Mesendoderm (in vitro differentiated cells): Measurements from ENCODE around the gene ATP5ME.

Experiments
- DNase-seq: peaks from one replicate; pipeline ENCODE4 v3.0.0; 2013
- H2AK5ac ChIP-seq: 2 replicates; pipeline ENCODE4 v1.6.1; 2013; ENCODE audit warnings: low read length, inconsistent platforms
- H2BK120ac ChIP-seq: 2 replicates; pipeline ENCODE4 v1.6.1; 2013; ENCODE audit warnings: low read depth, mild to moderate bottlenecking, low read length, moderate library complexity, mixed read lengths
- H2BK15ac ChIP-seq: replicated peaks from 2 replicates; pipeline ENCODE4 v1.6.1; 2013; ENCODE audit warnings: low read depth, mild to moderate bottlenecking, moderate library complexity
- H2BK5ac ChIP-seq: 2 replicates; pipeline ENCODE4 v1.6.1; 2013; ENCODE audit warnings: low read length, inconsistent platforms
- H3K18ac ChIP-seq: 2 replicates; pipeline ENCODE4 v1.6.1; 2013; ENCODE audit warnings: mild to moderate bottlenecking, low read length, mixed read lengths
- H3K23ac ChIP-seq: one replicate; pipeline ENCODE4 v1.6.1; 2013; ENCODE audit warnings: low read length
- H3K27ac ChIP-seq: 2 replicates; pipeline ENCODE4 v1.5.1; 2013; ENCODE audit warnings: low read depth, mild to moderate bottlenecking, inconsistent platforms, low read length, moderate library complexity
- H3K27me3 ChIP-seq: 2 replicates; pipeline ENCODE4 v1.6.1; 2013; ENCODE audit warnings: low read length, control low read depth, mild to moderate bottlenecking, inconsistent platforms; ENCODE audit not compliant: insufficient read depth, poor library complexity
- H3K36me3 ChIP-seq: 2 replicates; pipeline ENCODE4 v1.6.1; 2013; ENCODE audit warnings: low read length, inconsistent platforms; ENCODE audit not compliant: control insufficient read depth, insufficient read depth
- H3K4ac ChIP-seq: one replicate; pipeline ENCODE4 v1.6.1; 2013; ENCODE audit warnings: low read depth, mild to moderate bottlenecking, low read length, moderate library complexity
- H3K4me1 ChIP-seq: 2 replicates; pipeline ENCODE4 v1.6.1; 2013; ENCODE audit warnings: low read depth, low read length, inconsistent platforms; ENCODE audit not compliant: control insufficient read depth
- H3K4me2 ChIP-seq: 2 replicates; pipeline ENCODE4 v1.6.1; 2013; ENCODE audit warnings: low read length
- H3K4me3 ChIP-seq: 2 replicates; pipeline ENCODE4 v1.5.1; 2013; ENCODE audit warnings: mild to moderate bottlenecking, low read length
- H3K56ac ChIP-seq: one replicate; pipeline ENCODE4 v1.6.1; 2013; ENCODE audit warnings: low read length
- H3K79me1 ChIP-seq: 2 replicates; pipeline ENCODE4 v1.6.1; 2013; ENCODE audit warnings: low read length, inconsistent platforms
- H3K79me2 ChIP-seq: 2 replicates; pipeline ENCODE4 v1.6.1; 2013; ENCODE audit warnings: mild to moderate bottlenecking, low read length; ENCODE audit not compliant: control insufficient read depth, insufficient read depth
- H3K9ac ChIP-seq: 2 replicates; pipeline ENCODE4 v1.6.1; 2013; ENCODE audit warnings: low read length, inconsistent platforms
- H4K5ac ChIP-seq: one replicate; pipeline ENCODE4 v1.6.1; 2013; ENCODE audit warnings: low read length
- H4K8ac ChIP-seq: one replicate; pipeline ENCODE4 v1.6.1; 2013; ENCODE audit warnings: low read depth, mild to moderate bottlenecking, control low read depth, low read length, moderate library complexity
- WGBS: extraction: QIAGEN DNeasy Blood & Tissue Kit; methylation state at CpG from one replicate; pipeline ENCODE4 v1.1.7; 2013; ENCODE audit warnings: low lambda C conversion rate, missing lambda C conversion rate; ENCODE audit not compliant: insufficient coverage; ENCODE audit errors: extremely low coverage; 5-methylcytosine and 5-hydroxymethylcytosine counted together

Gene ATP5ME

GRCh38 chr4:664713-665231, 9.3 kb downstream of the ATP5ME start:
- Histone ChIP-seq H4K8ac (no peak overlapping the region), H4K5ac (no peak overlapping the region), H3K27me3 (no peaks in the 10 kb centered on the region), H2BK15ac (no peak overlapping the region), H3K4ac (no peak overlapping the region), H3K79me1 (no peaks in the 10 kb centered on the region), H3K23ac (no peak overlapping the region), H3K27ac (no peak overlapping the region), H3K9ac (no peak overlapping the region), H3K18ac (no peak overlapping the region), H2BK5ac (no peak overlapping the region), H2AK5ac (no peak overlapping the region), H3K4me1 (no peaks in the 10 kb centered on the region), H3K36me3 (no peaks in the 10 kb centered on the region), H3K56ac (no peak overlapping the region), H3K79me2 (no peaks in the 10 kb centered on the region), H2BK120ac (no peak overlapping the region), H3K4me3 (no peak overlapping the region), H3K4me2 (no peak overlapping the region)
- no CpG with 5 or more reads among the region's 24 CpGs for WGBS
- DNase-seq: no peak

DNA sequence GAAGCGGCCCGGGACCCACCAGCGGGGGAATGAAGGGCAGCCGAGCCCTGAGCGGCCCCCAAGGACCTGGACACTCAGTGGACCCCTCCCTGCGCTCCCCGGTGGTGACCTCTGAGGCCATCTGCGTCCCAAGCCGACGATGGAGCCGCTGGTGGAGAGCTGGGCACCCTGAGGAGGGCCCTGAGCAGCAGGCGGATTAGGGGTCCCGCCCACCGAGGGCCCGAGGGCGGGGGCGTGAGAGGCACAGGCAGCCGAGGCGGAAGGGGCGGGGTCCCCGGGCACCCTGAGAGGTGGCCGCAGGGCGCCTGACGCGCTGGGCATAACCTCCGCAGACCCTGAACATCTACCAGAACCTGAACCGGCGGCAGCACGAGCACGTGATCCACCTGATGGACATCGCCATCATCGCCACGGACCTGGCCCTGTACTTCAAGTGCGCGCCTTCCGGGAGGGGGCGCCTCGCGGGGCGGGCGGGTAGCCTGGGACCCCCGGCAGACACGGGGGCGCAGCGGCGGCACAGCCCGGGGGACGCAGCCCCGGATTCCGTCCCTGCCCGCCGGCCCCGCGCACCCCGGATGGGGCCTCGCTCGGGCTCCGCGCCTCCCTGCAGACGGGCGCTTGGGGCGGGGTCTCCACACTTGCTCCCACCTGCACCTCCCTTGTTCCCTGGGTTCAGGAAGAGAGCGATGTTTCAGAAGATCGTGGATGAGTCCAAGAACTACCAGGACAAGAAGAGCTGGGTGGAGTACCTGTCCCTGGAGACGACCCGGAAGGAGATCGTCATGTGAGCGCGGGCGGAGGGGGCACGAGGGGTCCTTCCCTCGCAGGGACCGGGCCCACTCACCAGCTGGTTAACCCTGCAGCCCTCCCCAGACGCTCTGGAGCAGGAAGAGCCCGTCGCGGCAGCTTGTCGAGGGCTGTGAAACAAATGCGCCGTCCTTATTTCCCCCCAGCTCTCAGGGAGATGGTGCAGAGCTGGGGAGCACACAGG, 10.3 kb downstream of the ATP5ME start:
- H3K4me3 ChIP-seq: peak overlapping the region; percentile 73
- no peak overlapping the region for H2BK15ac ChIP-seq
- H2AK5ac ChIP-seq: no peak overlapping the region
- peak overlapping the region; percentile 78 for H3K9ac ChIP-seq
- H3K27ac ChIP-seq: no peak overlapping the region
- H3K56ac ChIP-seq: peak overlapping the region; percentile 84
- peak overlapping the region; percentile 54 for H3K4me2 ChIP-seq
- no peaks in the 10 kb centered on the region for H3K79me1 ChIP-seq
- H3K18ac ChIP-seq: no peak overlapping the region
- WGBS: no CpG with 5 or more reads among the region's 80 CpGs
- H3K23ac ChIP-seq: no peak overlapping the region
- H2BK5ac ChIP-seq: no peak overlapping the region
- H2BK120ac ChIP-seq: no peak overlapping the region
- H4K8ac ChIP-seq: no peak overlapping the region
- H3K79me2 ChIP-seq: no peaks in the 10 kb centered on the region
- no peak overlapping the region for H4K5ac ChIP-seq
- no peaks in the 10 kb centered on the region for H3K36me3 ChIP-seq
- peak; percentile 38 for DNase-seq
- no peak overlapping the region for H3K4ac ChIP-seq
- no peaks in the 10 kb centered on the region for H3K4me1 ChIP-seq
- no peaks in the 10 kb centered on the region for H3K27me3 ChIP-seq

GRCh38 chr4:663046-663437, 11.0 kb downstream of the ATP5ME start:
- Histone ChIP-seq H3K23ac (no peak overlapping the region), H3K9ac (peak overlapping the region; percentile 78), H2BK5ac (no peak overlapping the region), H3K27ac (no peak overlapping the region), H4K5ac (no peak overlapping the region), H3K18ac (no peak overlapping the region), H2BK15ac (no peak overlapping the region), H3K27me3 (no peaks in the 10 kb centered on the region), H3K4me3 (no peak overlapping the region), H3K4me1 (no peaks in the 10 kb centered on the region), H4K8ac (no peak overlapping the region), H2AK5ac (no peak overlapping the region), H3K79me2 (no peaks in the 10 kb centered on the region), H3K4me2 (peak overlapping the region; percentile 54), H3K79me1 (no peaks in the 10 kb centered on the region), H2BK120ac (no peak overlapping the region), H3K36me3 (no peaks in the 10 kb centered on the region), H3K56ac (peak overlapping the region; percentile 84), H3K4ac (no peak overlapping the region)
- DNase-seq: no peak
- no CpG with 5 or more reads among the region's 20 CpGs for WGBS

DNA sequence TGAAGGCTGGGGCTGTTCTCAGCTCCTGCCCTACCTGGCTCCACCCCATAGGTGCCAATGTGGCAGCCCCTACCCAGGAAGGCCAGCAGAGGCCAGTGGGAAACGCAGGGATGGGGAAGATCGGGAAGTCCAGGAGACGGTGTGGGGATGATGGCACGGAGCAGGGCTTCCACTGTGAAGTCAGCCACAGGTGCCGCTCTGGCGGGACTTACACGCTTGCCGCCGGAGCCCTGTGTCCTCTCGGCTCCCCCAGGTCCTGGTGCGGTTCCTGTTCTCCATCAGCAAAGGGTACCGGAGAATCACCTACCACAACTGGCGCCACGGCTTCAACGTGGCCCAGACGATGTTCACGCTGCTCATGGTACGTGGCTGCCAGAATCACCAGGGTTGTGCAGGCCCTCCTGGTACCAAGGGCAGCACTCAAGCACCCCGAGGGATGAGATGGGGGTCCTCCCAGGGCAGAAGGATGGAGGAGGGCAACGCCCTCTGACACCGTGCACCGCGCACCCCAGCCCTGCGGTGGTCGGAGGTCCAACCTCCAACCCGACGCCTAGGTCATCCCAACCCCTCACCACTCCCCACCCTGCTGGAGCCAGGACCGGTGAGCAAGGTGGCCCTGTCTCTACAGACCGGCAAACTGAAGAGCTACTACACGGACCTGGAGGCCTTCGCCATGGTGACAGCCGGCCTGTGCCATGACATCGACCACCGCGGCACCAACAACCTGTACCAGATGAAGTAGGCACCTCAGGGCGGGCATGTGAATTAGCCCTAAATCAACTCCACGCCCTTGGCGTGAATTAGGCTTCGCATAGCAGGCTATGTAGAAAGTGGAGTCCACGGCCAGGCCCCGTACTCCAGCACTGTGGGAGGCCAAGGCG, 12.0 kb downstream of the ATP5ME start:
- Histone ChIP-seq H3K9ac (no peak overlapping the region), H3K23ac (no peak overlapping the region), H3K27me3 (no peaks in the 10 kb centered on the region), H3K4me2 (no peak overlapping the region), H3K27ac (no peak overlapping the region), H3K56ac (no peak overlapping the region), H2BK15ac (no peak overlapping the region), H4K8ac (no peak overlapping the region), H3K18ac (no peak overlapping the region), H3K79me1 (no peaks in the 10 kb centered on the region), H3K4ac (no peak overlapping the region), H2BK5ac (no peak overlapping the region), H4K5ac (no peak overlapping the region), H3K79me2 (no peaks in the 10 kb centered on the region), H3K4me1 (no peaks in the 10 kb centered on the region), H3K4me3 (no peak overlapping the region), H3K36me3 (no peaks in the 10 kb centered on the region), H2BK120ac (no peak overlapping the region), H2AK5ac (no peak overlapping the region)
- no CpG with 5 or more reads among the region's 42 CpGs for WGBS
- no peak for DNase-seq

DNA sequence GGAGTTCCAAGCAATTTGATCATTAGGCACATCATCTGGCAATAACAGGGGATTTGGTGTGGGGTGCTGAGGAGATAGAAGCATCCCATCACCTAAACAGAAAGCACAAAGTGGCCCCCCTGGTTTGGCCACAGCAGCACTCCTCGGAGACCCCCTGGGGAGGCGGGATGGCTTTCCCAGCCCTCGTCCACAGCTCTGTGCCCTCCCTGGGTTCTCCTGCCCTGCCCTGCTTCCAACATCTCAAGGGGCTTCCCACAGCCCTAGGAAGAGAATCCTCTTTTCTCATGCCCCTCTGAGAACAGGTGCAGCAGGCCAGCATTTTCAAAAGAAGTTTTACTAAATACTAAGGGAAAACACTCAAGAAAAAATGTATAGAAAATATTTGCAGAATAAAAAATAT, 12.8 kb downstream of the ATP5ME start:
- no peak overlapping the region for H2BK120ac ChIP-seq
- H3K4me2 ChIP-seq: no peak overlapping the region
- no peak overlapping the region for H3K4ac ChIP-seq
- H4K5ac ChIP-seq: no peak overlapping the region
- H3K27ac ChIP-seq: no peak overlapping the region
- no peak overlapping the region for H2BK5ac ChIP-seq
- H3K79me2 ChIP-seq: no peaks in the 10 kb centered on the region
- H3K36me3 ChIP-seq: no peaks in the 10 kb centered on the region
- no peaks in the 10 kb centered on the region for H3K27me3 ChIP-seq
- no peak overlapping the region for H2AK5ac ChIP-seq
- no peak overlapping the region for H3K56ac ChIP-seq
- no peaks in the 10 kb centered on the region for H3K79me1 ChIP-seq
- no peak overlapping the region for H3K18ac ChIP-seq
- no peak overlapping the region for H3K4me3 ChIP-seq
- no CpG with 5 or more reads among the region's 3 CpGs for WGBS
- no peaks in the 10 kb centered on the region for H3K4me1 ChIP-seq
- no peak overlapping the region for H3K23ac ChIP-seq
- no peak overlapping the region for H3K9ac ChIP-seq
- no peak overlapping the region for H4K8ac ChIP-seq
- H2BK15ac ChIP-seq: no peak overlapping the region
- no peak for DNase-seq
